Stimulated activated naive CD4-positive, alpha-beta T cell (primary cell): ENCODE measurements around the gene PDIA6.

ENCODE experiments used
- DNase-seq, 6 experiments: peaks; one replicate each; lab custom pipeline; 2025; lab: John Stamatoyannopoulos, UW

PDIA6 gene

GRCh38 chr2:10812362-10813162 is at the start of gene PDIA6:
TSS of gene PDIA6 (minus strand) at chr2:10812785. CDS start at chr2:10812696, 89 bp downstream.
- DNase-seq, result peak; percentile 82 to 95 (median 90)

- DNase-seq, result no peak
These were observed 49.7 kb upstream of the PDIA6 start for GRCh38 chr2:10862330-10862729.

- no peak for DNase-seq
These were observed 49.2 kb upstream of the PDIA6 start for GRCh38 chr2:10861765-10862164.

GRCh38 chr2:10860814-10861325 is 48.3 kb upstream of the PDIA6 start:
- no peak for DNase-seq

GRCh38 chr2:10860081-10860813 is 47.7 kb upstream of the PDIA6 start:
- no peak for DNase-seq

- DNase-seq, result no peak
These were observed 46.7 kb upstream of the PDIA6 start for GRCh38 chr2:10859278-10859677.

- DNase-seq, result no peak
These were observed 36.0 kb upstream of the PDIA6 start for GRCh38 chr2:10848541-10848940.

- no peak for DNase-seq
These were observed 34.4 kb upstream of the PDIA6 start for GRCh38 chr2:10847008-10847407.

- no peak for DNase-seq
These were observed 33.7 kb upstream of the PDIA6 start for GRCh38 chr2:10846110-10846861.

GRCh38 chr2:10845640-10846039 is 33.1 kb upstream of the PDIA6 start:
- DNase-seq, result no peak

GRCh38 chr2:10844097-10844496 is 31.5 kb upstream of the PDIA6 start:
- DNase-seq, result no peak

- no peak for DNase-seq
These were observed 29.9 kb upstream of the PDIA6 start for GRCh38 chr2:10842506-10842905.

- no peak for DNase-seq
These were observed 29.1 kb upstream of the PDIA6 start for GRCh38 chr2:10841547-10842219.

- DNase-seq, result no peak
These were observed 27.2 kb upstream of the PDIA6 start for GRCh38 chr2:10839813-10840212.

- DNase-seq, result no peak
These were observed 26.1 kb upstream of the PDIA6 start for GRCh38 chr2:10838734-10839133.

GRCh38 chr2:10837298-10838266 is 25.0 kb upstream of the PDIA6 start:
- no peak for DNase-seq

GRCh38 chr2:10835052-10835970 is 22.7 kb upstream of the PDIA6 start:
- peak; percentile 52 to 79 (median 62) for DNase-seq

- no peak for DNase-seq
These were observed 21.6 kb upstream of the PDIA6 start for GRCh38 chr2:10834068-10834655.

- peak in 1 of 6 experiments; percentile 7 for DNase-seq
These were observed 20.4 kb upstream of the PDIA6 start for GRCh38 chr2:10833021-10833420.
